RPMI8226 (cell line): Measurements from ENCODE around the gene INSYN2A.
A peak's percentile ranks its signal among the peaks of the same experiment; 100 is the strongest.

Experiments
- DNase-seq: peaks from one replicate; pipeline ENCODE4 v3.0.0-alpha.2; 2015

The INSYN2A gene

GRCh38 chr10:127151981-127152699 is 44.3 kb downstream of the INSYN2A start:
- peak; percentile 58 for DNase-seq

GRCh38 chr10:127151541-127151940 is 44.9 kb downstream of the INSYN2A start:
- DNase-seq = no peak

GRCh38 chr10:127150136-127150535 is 46.3 kb downstream of the INSYN2A start:
- DNase-seq = no peak

- no peak for DNase-seq
These were observed 46.8 kb downstream of the INSYN2A start for GRCh38 chr10:127149501-127150081.

GRCh38 chr10:127148933-127149220 is 47.5 kb downstream of the INSYN2A start:
- DNase-seq = no peak

- peak; percentile 15 for DNase-seq
These were observed 48.1 kb downstream of the INSYN2A start for GRCh38 chr10:127148066-127148932.

GRCh38 chr10:127146661-127147060 is 49.7 kb downstream of the INSYN2A start:
- DNase-seq = no peak
